GM19240 (cell line): ENCODE measurements around the gene CARD14.
A peak's percentile ranks its signal among the peaks of the same experiment; 100 is the strongest.
"Not testable (repeated sequence)": the region's sequence is repeated elsewhere in the genome, so short reads cannot be mapped to it uniquely, and the experiment has no call there.

Experiments
- DNase-seq: peaks from one replicate; pipeline ENCODE4 v3.0.0; 2011; ENCODE audit warnings: low spot score; ENCODE audit not compliant: insufficient read length

CARD14 gene

GRCh38 chr17:80248001-80248893 is 78.4 kb downstream of the CARD14 start:
- no peak for DNase-seq

- no peak for DNase-seq
Observed at GRCh38 chr17:80248894-80249710, 79.3 kb downstream of the CARD14 start.

- DNase-seq, result no peak
Observed at GRCh38 chr17:80251966-80252365, 82.1 kb downstream of the CARD14 start.

- peak; percentile 89 for DNase-seq
Observed at GRCh38 chr17:80252871-80253270, 83.0 kb downstream of the CARD14 start.

- no peak for DNase-seq
Observed at GRCh38 chr17:80253631-80254395, 84.0 kb downstream of the CARD14 start.

GRCh38 chr17:80254396-80255251 is 84.8 kb downstream of the CARD14 start:
- DNase-seq, result peak; percentile 59

- no peak for DNase-seq
Observed at GRCh38 chr17:80256034-80256350, 86.2 kb downstream of the CARD14 start.

GRCh38 chr17:80257716-80258213 is 87.9 kb downstream of the CARD14 start:
- no peak for DNase-seq

- not testable (repeated sequence) for DNase-seq
Observed at GRCh38 chr17:80258296-80258695, 88.5 kb downstream of the CARD14 start.
